Measurements from ENCODE around the gene NUF2. TPM values are rescaled to one million over a fixed set of nuclear protein-coding genes. Genes with fewer than 3 reads are reported as not detected.
"Not testable (repeated sequence)": the region's sequence is repeated elsewhere in the genome, so short reads cannot be mapped to it uniquely, and the experiment has no call there.

Gene NUF2
- total RNA-seq, 1 donor from 2014 or later = 5.8 TPM

DNA sequence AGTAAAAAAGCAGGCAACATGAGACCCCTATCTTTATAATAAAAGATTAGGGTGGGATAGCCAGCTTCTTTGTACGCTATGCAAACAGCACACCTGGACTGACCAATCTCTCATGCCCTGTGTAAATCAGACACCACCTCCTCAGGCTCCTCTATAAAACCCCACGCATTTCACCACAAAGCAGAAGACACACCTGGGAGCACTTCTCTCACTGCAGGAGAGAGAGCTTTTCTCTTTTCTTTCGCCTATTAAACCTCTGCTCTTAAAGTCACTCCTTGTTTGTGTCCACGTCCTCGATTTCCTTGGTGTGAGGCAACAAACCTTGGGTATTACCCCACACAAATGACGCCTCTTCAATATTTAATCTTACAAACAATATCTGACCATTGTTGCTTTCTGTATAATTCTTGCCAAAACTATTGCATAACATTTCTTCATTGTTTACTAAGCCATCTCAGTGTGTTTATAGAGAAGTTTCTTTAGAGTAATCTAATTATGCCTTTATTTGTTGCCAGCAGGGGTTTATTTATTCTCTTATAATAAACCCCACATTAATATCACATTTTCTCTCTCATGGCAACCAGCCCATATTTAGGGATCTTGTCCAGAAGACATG, 31.6 kb upstream of the NUF2 start:
- no peak overlapping the region for H3K27ac Mint-ChIP-seq (ENCODE audit: unreplicated experiment)
- TF ChIP-seq, protein P1, sequence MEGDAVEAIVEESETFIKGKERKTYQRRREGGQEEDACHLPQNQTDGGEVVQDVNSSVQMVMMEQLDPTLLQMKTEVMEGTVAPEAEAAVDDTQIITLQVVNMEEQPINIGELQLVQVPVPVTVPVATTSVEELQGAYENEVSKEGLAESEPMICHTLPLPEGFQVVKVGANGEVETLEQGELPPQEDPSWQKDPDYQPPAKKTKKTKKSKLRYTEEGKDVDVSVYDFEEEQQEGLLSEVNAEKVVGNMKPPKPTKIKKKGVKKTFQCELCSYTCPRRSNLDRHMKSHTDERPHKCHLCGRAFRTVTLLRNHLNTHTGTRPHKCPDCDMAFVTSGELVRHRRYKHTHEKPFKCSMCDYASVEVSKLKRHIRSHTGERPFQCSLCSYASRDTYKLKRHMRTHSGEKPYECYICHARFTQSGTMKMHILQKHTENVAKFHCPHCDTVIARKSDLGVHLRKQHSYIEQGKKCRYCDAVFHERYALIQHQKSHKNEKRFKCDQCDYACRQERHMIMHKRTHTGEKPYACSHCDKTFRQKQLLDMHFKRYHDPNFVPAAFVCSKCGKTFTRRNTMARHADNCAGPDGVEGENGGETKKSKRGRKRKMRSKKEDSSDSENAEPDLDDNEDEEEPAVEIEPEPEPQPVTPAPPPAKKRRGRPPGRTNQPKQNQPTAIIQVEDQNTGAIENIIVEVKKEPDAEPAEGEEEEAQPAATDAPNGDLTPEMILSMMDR (IDR thresholded peaks at IDR 0.05; ENCODE audit: partially characterized antibody, unreplicated experiment) = no peak
- H3K36me3 Mint-ChIP-seq (ENCODE audit: unreplicated experiment) = peaks cover 4% of the 10 kb centered on the region
- no peak for DNase-seq
- H3K4me1 Mint-ChIP-seq (ENCODE audit: low read depth, unreplicated experiment) = no peaks in the 10 kb centered on the region
- no peaks in the 10 kb centered on the region for H3K27me3 Mint-ChIP-seq (ENCODE audit: unreplicated experiment)
- H3K9me3 Mint-ChIP-seq (ENCODE audit: unreplicated experiment) = no peaks in the 10 kb centered on the region
- H3K4me3 Mint-ChIP-seq (ENCODE audit: unreplicated experiment) = no peak overlapping the region

DNA sequence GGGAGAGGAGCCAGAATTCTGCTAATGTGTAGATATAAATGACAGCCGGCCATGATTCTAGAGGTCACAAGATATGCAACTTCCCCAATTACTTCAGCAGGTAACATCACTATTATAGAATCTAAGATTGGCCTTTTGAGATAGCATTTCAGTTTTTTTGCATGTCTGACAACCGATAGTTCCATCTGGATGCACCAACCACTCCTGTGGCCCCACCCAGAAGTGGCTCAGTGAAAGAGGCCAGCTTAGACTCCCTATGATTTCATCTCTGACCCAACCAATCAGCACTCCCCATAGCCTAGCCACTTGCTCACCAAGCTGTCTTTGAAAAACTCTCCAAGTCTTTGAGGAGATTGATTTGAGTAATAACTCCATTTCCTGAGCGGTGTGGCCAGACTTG, 30.3 kb upstream of the NUF2 start:
- H3K27ac Mint-ChIP-seq (ENCODE audit: unreplicated experiment) = no peak overlapping the region
- no peaks in the 10 kb centered on the region for H3K9me3 Mint-ChIP-seq (ENCODE audit: unreplicated experiment)
- H3K4me3 Mint-ChIP-seq (ENCODE audit: unreplicated experiment) = no peak overlapping the region
- no peaks in the 10 kb centered on the region for H3K4me1 Mint-ChIP-seq (ENCODE audit: low read depth, unreplicated experiment)
- H3K36me3 Mint-ChIP-seq (ENCODE audit: unreplicated experiment) = peaks cover 4% of the 10 kb centered on the region
- DNase-seq = no peak
- no peaks in the 10 kb centered on the region for H3K27me3 Mint-ChIP-seq (ENCODE audit: unreplicated experiment)
- TF ChIP-seq, protein P1 (IDR thresholded peaks at IDR 0.05; ENCODE audit: partially characterized antibody, unreplicated experiment) = no peak

DNA sequence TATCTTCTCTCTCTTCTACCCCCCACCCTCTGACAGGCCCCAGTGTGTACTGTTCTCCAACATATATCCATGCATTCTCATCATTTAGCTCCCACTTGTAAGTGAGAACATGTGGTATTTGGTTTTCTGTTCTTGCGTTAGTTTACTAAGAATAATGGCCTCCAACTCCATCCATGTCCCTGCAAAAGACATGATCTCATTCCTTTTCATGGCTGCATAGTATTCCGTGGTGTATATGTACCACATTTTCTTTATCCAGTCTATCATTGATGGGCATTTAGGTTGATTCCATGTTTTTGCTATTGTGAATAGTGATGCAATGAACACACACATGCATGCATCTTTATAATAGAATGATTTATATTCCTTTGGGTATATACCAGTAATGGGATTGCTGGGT, 29.6 kb upstream of the NUF2 start:
- DNase-seq; H3K4me1 Mint-ChIP-seq (ENCODE audit: low read depth, unreplicated experiment); H3K9me3 Mint-ChIP-seq (ENCODE audit: unreplicated experiment); H3K27ac Mint-ChIP-seq (ENCODE audit: unreplicated experiment); H3K36me3 Mint-ChIP-seq (ENCODE audit: unreplicated experiment); H3K27me3 Mint-ChIP-seq (ENCODE audit: unreplicated experiment); H3K4me3 Mint-ChIP-seq (ENCODE audit: unreplicated experiment): not testable (repeated sequence)

DNA sequence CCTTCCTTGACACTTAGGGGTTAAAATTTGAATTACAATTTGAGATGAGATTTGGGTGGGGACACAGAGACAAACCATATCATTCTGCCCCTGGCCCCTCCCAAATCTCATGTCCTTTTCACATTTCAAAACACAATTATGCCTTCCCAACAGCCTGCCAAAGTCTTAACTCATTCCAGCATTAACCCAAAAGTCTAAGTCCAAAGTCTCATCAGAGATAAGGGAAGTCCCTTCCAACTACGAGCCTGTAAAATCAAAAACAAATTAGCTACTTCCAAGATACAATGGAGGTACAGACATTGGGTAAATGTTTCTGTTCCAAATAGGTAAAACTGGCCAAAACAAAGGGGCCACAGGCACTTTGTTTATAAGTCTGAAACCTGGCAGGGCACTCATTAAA, 28.3 kb upstream of the NUF2 start:
- H3K27me3 Mint-ChIP-seq (ENCODE audit: unreplicated experiment); H3K4me3 Mint-ChIP-seq (ENCODE audit: unreplicated experiment); H3K9me3 Mint-ChIP-seq (ENCODE audit: unreplicated experiment); H3K27ac Mint-ChIP-seq (ENCODE audit: unreplicated experiment); DNase-seq; H3K36me3 Mint-ChIP-seq (ENCODE audit: unreplicated experiment): not testable (repeated sequence)
- H3K4me1 Mint-ChIP-seq (ENCODE audit: low read depth, unreplicated experiment) = peaks cover 11% of the 10 kb centered on the region

DNA sequence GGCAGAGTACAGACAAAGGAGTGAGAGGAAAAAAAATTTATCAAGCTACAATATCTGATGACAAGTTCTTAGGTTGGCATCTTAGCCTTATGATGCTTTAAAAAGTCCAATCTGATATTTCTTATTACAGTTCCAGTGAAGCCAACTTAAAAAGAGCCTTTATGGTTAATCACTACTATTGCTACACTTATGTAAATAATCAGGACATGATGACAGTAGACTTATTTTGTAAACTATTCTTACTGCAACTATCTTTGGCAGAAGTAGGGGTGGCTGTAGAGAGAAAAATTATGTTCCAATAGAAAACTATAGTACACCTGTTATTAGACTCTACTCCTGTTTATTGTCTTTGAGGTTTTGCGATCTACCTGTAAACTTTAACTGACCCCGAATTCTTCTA, 25.8 kb upstream of the NUF2 start:
- Mint-ChIP-seq H3K27me3 (ENCODE audit: unreplicated experiment) (no peaks in the 10 kb centered on the region), H3K9me3 (ENCODE audit: unreplicated experiment) (no peaks in the 10 kb centered on the region), H3K4me3 (ENCODE audit: unreplicated experiment) (no peak overlapping the region), H3K4me1 (ENCODE audit: low read depth, unreplicated experiment) (peaks cover 26% of the 10 kb centered on the region), H3K36me3 (ENCODE audit: unreplicated experiment) (peaks cover 4% of the 10 kb centered on the region), H3K27ac (ENCODE audit: unreplicated experiment) (no peak overlapping the region)
- no peak for DNase-seq
- TF ChIP-seq, protein P1 (IDR thresholded peaks at IDR 0.05; ENCODE audit: partially characterized antibody, unreplicated experiment) = no peak

DNA sequence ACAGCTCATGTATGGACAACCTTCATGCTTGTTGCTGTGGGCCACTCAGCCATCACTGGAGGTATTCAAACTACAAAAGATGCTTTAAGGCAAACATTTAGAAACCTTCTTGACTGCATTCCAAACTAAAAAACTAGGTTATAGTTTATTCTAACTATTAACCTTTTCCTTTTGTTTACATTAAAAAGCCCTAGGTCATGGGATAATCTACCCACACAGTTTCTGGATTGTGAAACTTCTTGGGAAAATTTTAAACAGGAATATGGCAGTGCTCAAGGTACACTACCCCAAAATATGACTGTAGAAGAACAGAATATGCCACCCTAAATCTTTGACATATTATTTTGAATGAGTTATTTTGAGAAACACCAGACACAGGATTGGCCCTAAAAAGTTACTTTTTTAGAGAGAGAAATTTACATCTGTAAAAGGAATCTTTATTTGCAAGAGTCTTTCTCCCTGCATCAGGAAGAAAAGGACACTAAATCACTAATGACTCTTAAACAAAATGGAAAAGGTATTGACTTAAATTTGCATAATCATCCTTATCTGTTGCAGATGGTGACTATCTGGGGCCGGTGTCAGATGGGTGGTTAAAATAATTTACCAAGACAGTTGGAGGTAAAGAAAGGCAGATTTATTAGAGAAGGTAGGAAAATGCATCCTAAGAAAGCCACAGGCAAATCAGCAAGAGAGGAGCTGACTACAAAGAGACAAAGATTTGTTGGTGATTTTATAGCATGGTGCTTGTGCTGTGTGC, 25.1 kb upstream of the NUF2 start:
- Mint-ChIP-seq H3K27ac (ENCODE audit: unreplicated experiment) (peak overlapping the region; percentile 63), H3K36me3 (ENCODE audit: unreplicated experiment) (peaks cover 4% of the 10 kb centered on the region), H3K4me3 (ENCODE audit: unreplicated experiment) (peak overlapping the region; percentile 12), H3K9me3 (ENCODE audit: unreplicated experiment) (no peaks in the 10 kb centered on the region), H3K27me3 (ENCODE audit: unreplicated experiment) (no peaks in the 10 kb centered on the region), H3K4me1 (ENCODE audit: low read depth, unreplicated experiment) (peaks cover 28% of the 10 kb centered on the region)
- DNase-seq = no peak
- TF ChIP-seq, protein P1 (IDR thresholded peaks at IDR 0.05; ENCODE audit: partially characterized antibody, unreplicated experiment) = no peak
